GM18873 (cell line): ENCODE measurements around the gene NOTCH4.
"Not testable (repeated sequence)": the region's sequence is repeated elsewhere in the genome, so short reads cannot be mapped to it uniquely, and the experiment has no call there.

Source experiments
- ATAC-seq: cut with Tn5 transposase; IDR thresholded peaks from one replicate; pipeline ENCODE4 v1.9.1; 2021; ENCODE audit warnings: mild to moderate bottlenecking, moderate library complexity, moderate number of reproducible peaks; ENCODE audit not compliant: unreplicated experiment, low FRiP score

The NOTCH4 gene

GRCh38 chr6:32223258-32224235 lies at the start of gene NOTCH4:
NOTCH4 (minus strand) TSS chr6:32224067; CDS start chr6:32223928, 139 bp downstream.
- no peak for ATAC-seq

- ATAC-seq, result no peak
Measured at GRCh38 chr6:32271429-32271828, 47.6 kb upstream of the NOTCH4 start.

- not testable (repeated sequence) for ATAC-seq
Measured at GRCh38 chr6:32268459-32268858, 44.6 kb upstream of the NOTCH4 start.

GRCh38 chr6:32267035-32267434 lies 43.2 kb upstream of the NOTCH4 start:
- ATAC-seq, result no peak

GRCh38 chr6:32257262-32257661 lies 33.4 kb upstream of the NOTCH4 start:
- not testable (repeated sequence) for ATAC-seq

GRCh38 chr6:32255199-32256153 lies 31.6 kb upstream of the NOTCH4 start:
- no peak for ATAC-seq

- no peak for ATAC-seq
Measured at GRCh38 chr6:32254761-32255198, 30.9 kb upstream of the NOTCH4 start.

GRCh38 chr6:32252331-32253009 lies 28.6 kb upstream of the NOTCH4 start:
- no peak for ATAC-seq

GRCh38 chr6:32249262-32249661 lies 25.4 kb upstream of the NOTCH4 start:
- ATAC-seq, result no peak

- no peak for ATAC-seq
Measured at GRCh38 chr6:32247401-32247800, 23.5 kb upstream of the NOTCH4 start.

- ATAC-seq, result no peak
Measured at GRCh38 chr6:32244946-32245398, 21.1 kb upstream of the NOTCH4 start.

- ATAC-seq, result no peak
Measured at GRCh38 chr6:32244270-32244669, 20.4 kb upstream of the NOTCH4 start.

GRCh38 chr6:32242318-32242813 lies 18.5 kb upstream of the NOTCH4 start:
- ATAC-seq, result not testable (repeated sequence)

GRCh38 chr6:32240686-32241085 lies 16.8 kb upstream of the NOTCH4 start:
- ATAC-seq, result no peak

- ATAC-seq, result no peak
Measured at GRCh38 chr6:32239462-32239861, 15.6 kb upstream of the NOTCH4 start.

- no peak for ATAC-seq
Measured at GRCh38 chr6:32234934-32235333, 11.1 kb upstream of the NOTCH4 start.

- ATAC-seq, result no peak
Measured at GRCh38 chr6:32226434-32226833, 2.6 kb upstream of the NOTCH4 start.

- no peak for ATAC-seq
Measured at GRCh38 chr6:32224696-32225095, 829 bp upstream of the NOTCH4 start.

GRCh38 chr6:32222333-32223230 lies 1.3 kb downstream of the NOTCH4 start:
- ATAC-seq, result no peak
